ENCODE measurements around the gene PTPRE.

PTPRE gene

DNA sequence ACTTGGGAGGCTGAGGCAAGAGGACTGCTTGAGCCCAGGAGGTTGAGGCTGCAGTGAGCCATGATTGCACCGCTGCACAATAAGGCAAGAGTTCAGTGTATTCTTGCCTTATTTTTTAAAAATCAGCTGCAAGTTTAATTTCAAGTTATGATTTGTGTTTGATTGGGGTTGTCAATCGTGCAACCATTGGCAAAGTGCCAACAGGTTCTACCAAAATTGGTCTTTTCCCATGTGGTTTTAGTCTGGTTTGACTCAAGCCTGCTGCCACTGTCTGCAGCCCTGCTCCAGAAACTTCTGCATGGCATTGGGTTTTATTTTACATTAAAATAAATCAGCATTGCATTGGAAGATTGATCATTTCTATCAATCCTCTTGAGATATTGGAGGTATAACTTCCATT lies 72.7 kb downstream of the PTPRE start:
- intact Hi-C loops (cut with DNase I; ENCODE audit: low total_unique reads): no loop called here
- H3K4me1 ChIP-seq: peaks cover 0 to 26% (median 12%) of the 10 kb centered on the region in 4 donors
- no peak overlapping the region for H3K27ac ChIP-seq
- no peaks in the 10 kb centered on the region for H3K27me3 ChIP-seq
- peaks cover 0 to 6% (median 0%) of the 10 kb centered on the region in 3 donors for H3K9me3 ChIP-seq
- no peak overlapping the region for H3K4me3 ChIP-seq
- H3K36me3 ChIP-seq: no peaks in the 10 kb centered on the region
- DNase-seq: no peak
- TF ChIP-seq, protein P1, sequence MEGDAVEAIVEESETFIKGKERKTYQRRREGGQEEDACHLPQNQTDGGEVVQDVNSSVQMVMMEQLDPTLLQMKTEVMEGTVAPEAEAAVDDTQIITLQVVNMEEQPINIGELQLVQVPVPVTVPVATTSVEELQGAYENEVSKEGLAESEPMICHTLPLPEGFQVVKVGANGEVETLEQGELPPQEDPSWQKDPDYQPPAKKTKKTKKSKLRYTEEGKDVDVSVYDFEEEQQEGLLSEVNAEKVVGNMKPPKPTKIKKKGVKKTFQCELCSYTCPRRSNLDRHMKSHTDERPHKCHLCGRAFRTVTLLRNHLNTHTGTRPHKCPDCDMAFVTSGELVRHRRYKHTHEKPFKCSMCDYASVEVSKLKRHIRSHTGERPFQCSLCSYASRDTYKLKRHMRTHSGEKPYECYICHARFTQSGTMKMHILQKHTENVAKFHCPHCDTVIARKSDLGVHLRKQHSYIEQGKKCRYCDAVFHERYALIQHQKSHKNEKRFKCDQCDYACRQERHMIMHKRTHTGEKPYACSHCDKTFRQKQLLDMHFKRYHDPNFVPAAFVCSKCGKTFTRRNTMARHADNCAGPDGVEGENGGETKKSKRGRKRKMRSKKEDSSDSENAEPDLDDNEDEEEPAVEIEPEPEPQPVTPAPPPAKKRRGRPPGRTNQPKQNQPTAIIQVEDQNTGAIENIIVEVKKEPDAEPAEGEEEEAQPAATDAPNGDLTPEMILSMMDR (IDR thresholded peaks at IDR 0.05): no peak

DNA sequence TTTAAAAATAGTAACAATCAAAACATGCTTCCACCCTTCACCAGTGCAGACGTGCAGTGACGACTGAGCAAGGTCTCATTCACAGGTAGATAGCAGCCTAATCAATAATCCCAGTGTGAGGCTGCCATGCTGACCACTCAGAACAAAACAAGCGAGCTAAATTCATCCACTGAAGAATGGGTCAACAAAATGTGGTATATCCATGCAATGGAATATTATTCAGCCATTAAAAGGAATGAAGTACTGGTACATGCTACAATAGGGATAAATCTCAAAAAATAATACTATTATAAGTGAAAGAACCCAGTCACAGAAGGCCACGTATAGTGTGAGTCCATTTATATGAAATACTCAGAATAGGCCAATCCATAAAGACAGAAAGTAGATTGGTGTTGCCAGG lies 74.0 kb downstream of the PTPRE start:
- Histone ChIP-seq H3K9me3 (peaks cover 0 to 6% (median 0%) of the 10 kb centered on the region in 3 donors), H3K27me3 (no peaks in the 10 kb centered on the region), H3K36me3 (no peaks in the 10 kb centered on the region), H3K4me1 (peaks cover 0 to 26% (median 12%) of the 10 kb centered on the region in 4 donors), H3K4me3 (no peak overlapping the region), H3K27ac (no peak overlapping the region)
- DNase-seq: no peak
- TF ChIP-seq, protein P1 (IDR thresholded peaks at IDR 0.05): no peak
- intact Hi-C loops (cut with DNase I; ENCODE audit: low total_unique reads): no loop called here

DNA sequence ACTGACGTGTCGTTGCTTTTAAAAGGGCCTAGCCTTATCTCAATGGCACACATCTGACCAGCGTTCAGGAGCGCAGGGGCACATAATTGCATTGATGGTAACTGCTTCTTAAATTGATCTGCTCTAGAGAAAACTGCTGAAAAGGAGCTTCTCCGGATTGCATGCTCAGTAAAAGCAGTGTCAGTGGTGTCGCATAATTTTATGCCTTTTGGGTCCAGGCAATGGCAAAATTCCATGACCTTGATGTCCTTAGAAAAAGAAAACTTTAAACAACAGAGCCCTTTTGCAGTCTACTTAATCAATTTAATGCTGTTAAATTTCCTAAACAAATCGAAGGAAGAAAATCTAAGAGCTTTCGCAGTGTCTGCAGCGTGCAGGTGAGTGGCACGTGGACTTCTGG lies 75.7 kb downstream of the PTPRE start:
- TF ChIP-seq, protein P1 (IDR thresholded peaks at IDR 0.05): no peak
- DNase-seq: no peak
- Histone ChIP-seq H3K9me3 (peaks cover 0 to 6% (median 0%) of the 10 kb centered on the region in 3 donors), H3K36me3 (no peaks in the 10 kb centered on the region), H3K27ac (no peak overlapping the region), H3K4me1 (peaks cover 0 to 13% (median 7%) of the 10 kb centered on the region in 4 donors), H3K27me3 (no peaks in the 10 kb centered on the region), H3K4me3 (no peak overlapping the region)
- intact Hi-C loops (cut with DNase I; ENCODE audit: low total_unique reads): no loop called here

DNA sequence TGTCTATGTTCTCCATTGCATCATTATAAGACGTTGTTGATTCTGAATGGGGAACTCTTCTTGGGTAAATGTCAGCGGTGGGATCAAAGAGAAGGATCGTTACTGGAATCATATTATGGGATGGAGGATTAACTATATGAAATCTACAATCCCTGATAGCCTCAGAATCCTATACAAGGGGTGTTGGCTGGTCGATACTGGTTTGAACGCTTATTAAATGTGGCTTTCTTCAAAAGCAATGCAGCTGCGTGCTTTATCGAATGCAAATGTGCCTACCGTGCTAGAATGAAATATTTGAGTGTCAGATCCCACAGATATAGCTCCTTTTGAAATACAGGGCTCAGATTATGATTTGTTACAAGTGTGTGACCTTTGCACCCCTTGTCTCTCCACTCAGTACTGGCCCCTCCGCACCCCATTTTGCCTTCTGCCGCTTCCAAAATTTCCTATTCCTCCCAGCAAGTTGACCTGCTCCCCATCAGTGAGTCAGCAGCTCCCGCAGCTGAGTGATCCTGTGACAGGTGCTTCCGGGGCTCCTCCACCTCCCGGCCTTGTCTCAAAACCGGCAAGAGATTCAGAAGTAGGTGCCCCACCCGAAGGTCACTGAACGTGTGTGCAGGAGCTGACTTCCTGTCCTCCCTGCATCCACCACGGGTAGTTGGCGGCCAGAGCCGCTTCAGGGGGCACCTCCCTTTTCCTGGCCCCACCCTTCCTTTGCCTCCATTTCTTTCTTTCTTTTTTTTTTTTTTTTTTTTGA lies 76.6 kb downstream of the PTPRE start:
- H3K27me3 ChIP-seq: no peaks in the 10 kb centered on the region
- DNase-seq: no peak
- H3K4me3 ChIP-seq: no peak overlapping the region
- no peak overlapping the region for H3K27ac ChIP-seq
- intact Hi-C loops (cut with DNase I; ENCODE audit: low total_unique reads): no loop called here
- peaks cover 0 to 6% (median 0%) of the 10 kb centered on the region in 3 donors for H3K9me3 ChIP-seq
- TF ChIP-seq, protein P1 (IDR thresholded peaks at IDR 0.05): no peak
- peaks cover 0 to 4% (median 0%) of the 10 kb centered on the region in 4 donors for H3K4me1 ChIP-seq
- H3K36me3 ChIP-seq: no peaks in the 10 kb centered on the region

DNA sequence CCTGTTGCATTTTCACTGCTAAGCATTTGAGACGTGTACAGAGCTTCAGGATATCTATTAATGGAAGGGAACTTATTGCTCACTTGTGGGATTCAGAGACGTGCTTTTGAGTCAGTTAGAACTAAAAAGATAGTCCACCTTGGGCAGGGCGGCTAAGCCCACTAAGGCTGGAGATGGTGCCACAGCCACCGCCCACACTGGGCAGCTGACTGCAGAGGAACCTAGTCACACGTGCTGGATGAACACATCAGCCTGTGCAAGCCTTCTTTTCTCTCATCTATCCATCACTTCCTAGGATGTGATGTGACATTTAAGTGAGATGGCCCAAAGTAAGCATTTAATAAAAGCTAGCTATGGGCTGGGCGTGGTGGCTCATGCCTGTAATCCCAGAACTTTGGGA lies 78.0 kb downstream of the PTPRE start:
- H3K4me3 ChIP-seq: no peak overlapping the region
- DNase-seq: no peak
- TF ChIP-seq, protein P1 (IDR thresholded peaks at IDR 0.05): no peak
- H3K4me1 ChIP-seq: peaks cover 0 to 9% (median 0%) of the 10 kb centered on the region in 4 donors
- H3K9me3 ChIP-seq: peaks cover 0 to 4% (median 0%) of the 10 kb centered on the region in 3 donors
- intact Hi-C loops (cut with DNase I; ENCODE audit: low total_unique reads): no loop called here
- no peaks in the 10 kb centered on the region for H3K36me3 ChIP-seq
- no peak overlapping the region for H3K27ac ChIP-seq
- H3K27me3 ChIP-seq: no peaks in the 10 kb centered on the region

Data from tibial artery (tissue), 4 donors.